ENCODE measurements around the gene CCDC180. TPM values are rescaled to one million over a fixed set of nuclear protein-coding genes. Genes with fewer than 3 reads are reported as not detected.
"Not testable (repeated sequence)": the region's sequence is repeated elsewhere in the genome, so short reads cannot be mapped to it uniquely, and the experiment has no call there.

The CCDC180 gene
- 2.2 TPM for total RNA-seq
- long read RNA-seq, result 0 reads

- DNase-seq (ENCODE audit: low spot score), result no peak
Measured at GRCh38 chr9:97307500-97308163, at the start of gene CCDC180. CCDC180 (plus strand) TSS chr9:97307659; CDS start chr9:97308064, 405 bp downstream.

GRCh38 chr9:97259834-97260514 is 47.5 kb upstream of the CCDC180 start:
- DNase-seq (ENCODE audit: low spot score); intact Hi-C loops (cut with DNase I): not testable (repeated sequence)

More at GRCh38 chr9:97307500-97308163, at the start of gene CCDC180:
- intact Hi-C loops (cut with DNase I), result no loop called here

GRCh38 chr9:97271292-97271691 is 36.2 kb upstream of the CCDC180 start:
- intact Hi-C loops (cut with DNase I), result no loop called here
- DNase-seq (ENCODE audit: low spot score), result no peak

- DNase-seq (ENCODE audit: low spot score), result no peak
- intact Hi-C loops (cut with DNase I), result no loop called here
Measured at GRCh38 chr9:97272072-97272471, 35.4 kb upstream of the CCDC180 start.

GRCh38 chr9:97276310-97276852 is 31.1 kb upstream of the CCDC180 start:
- intact Hi-C loops (cut with DNase I), result no loop called here

GRCh38 chr9:97277953-97278352 is 29.5 kb upstream of the CCDC180 start:
- no peak for DNase-seq (ENCODE audit: low spot score)
- intact Hi-C loops (cut with DNase I), result no loop called here

More at GRCh38 chr9:97276310-97276852, 31.1 kb upstream of the CCDC180 start:
- no peak for DNase-seq (ENCODE audit: low spot score)

GRCh38 chr9:97280755-97281330 is 26.6 kb upstream of the CCDC180 start:
- intact Hi-C loops (cut with DNase I), result no loop called here
- no peak for DNase-seq (ENCODE audit: low spot score)

- no peak for DNase-seq (ENCODE audit: low spot score)
- intact Hi-C loops (cut with DNase I), result no loop called here
Measured at GRCh38 chr9:97283768-97284167, 23.7 kb upstream of the CCDC180 start.

GRCh38 chr9:97284798-97285197 is 22.7 kb upstream of the CCDC180 start:
- no peak for DNase-seq (ENCODE audit: low spot score)
- intact Hi-C loops (cut with DNase I), result no loop called here

GRCh38 chr9:97292200-97292599 is 15.3 kb upstream of the CCDC180 start:
- intact Hi-C loops (cut with DNase I), result no loop called here
- no peak for DNase-seq (ENCODE audit: low spot score)

- intact Hi-C loops (cut with DNase I), result no loop called here
- DNase-seq (ENCODE audit: low spot score), result no peak
Measured at GRCh38 chr9:97293207-97293721, 14.2 kb upstream of the CCDC180 start.

- no peak for DNase-seq (ENCODE audit: low spot score)
- intact Hi-C loops (cut with DNase I), result no loop called here
Measured at GRCh38 chr9:97293818-97294217, 13.6 kb upstream of the CCDC180 start.

- intact Hi-C loops (cut with DNase I), result no loop called here
- no peak for DNase-seq (ENCODE audit: low spot score)
Measured at GRCh38 chr9:97297889-97298288, 9.6 kb upstream of the CCDC180 start.

- intact Hi-C loops (cut with DNase I), result no loop called here
- no peak for DNase-seq (ENCODE audit: low spot score)
Measured at GRCh38 chr9:97299809-97300414, 7.5 kb upstream of the CCDC180 start.

GRCh38 chr9:97300586-97300985 is 6.9 kb upstream of the CCDC180 start:
- intact Hi-C loops (cut with DNase I), result no loop called here
- no peak for DNase-seq (ENCODE audit: low spot score)

- no peak for DNase-seq (ENCODE audit: low spot score)
- intact Hi-C loops (cut with DNase I), result no loop called here
Measured at GRCh38 chr9:97301974-97302373, 5.5 kb upstream of the CCDC180 start.

- no peak for DNase-seq (ENCODE audit: low spot score)
- intact Hi-C loops (cut with DNase I), result no loop called here
Measured at GRCh38 chr9:97304586-97304985, 2.9 kb upstream of the CCDC180 start.

GRCh38 chr9:97305501-97306298 is 1.8 kb upstream of the CCDC180 start:
- intact Hi-C loops (cut with DNase I), result no loop called here
- no peak for DNase-seq (ENCODE audit: low spot score)

- intact Hi-C loops (cut with DNase I), result no loop called here
- DNase-seq (ENCODE audit: low spot score), result no peak
Measured at GRCh38 chr9:97307091-97307490, 368 bp upstream of the CCDC180 start.

All from cardiac septum (tissue), 1 donor.